GM12801 (cell line): Measurements from ENCODE around the gene SIRPB1.

ENCODE experiments used
- TF ChIP-seq, protein P1 (sequence below): IDR thresholded peaks from one replicate; pipeline ENCODE4 v1.5.1; 2011; ENCODE audit warnings: control low read depth; ENCODE audit not compliant: insufficient read length; ENCODE audit errors: extremely low read depth

The SIRPB1 gene

DNA sequence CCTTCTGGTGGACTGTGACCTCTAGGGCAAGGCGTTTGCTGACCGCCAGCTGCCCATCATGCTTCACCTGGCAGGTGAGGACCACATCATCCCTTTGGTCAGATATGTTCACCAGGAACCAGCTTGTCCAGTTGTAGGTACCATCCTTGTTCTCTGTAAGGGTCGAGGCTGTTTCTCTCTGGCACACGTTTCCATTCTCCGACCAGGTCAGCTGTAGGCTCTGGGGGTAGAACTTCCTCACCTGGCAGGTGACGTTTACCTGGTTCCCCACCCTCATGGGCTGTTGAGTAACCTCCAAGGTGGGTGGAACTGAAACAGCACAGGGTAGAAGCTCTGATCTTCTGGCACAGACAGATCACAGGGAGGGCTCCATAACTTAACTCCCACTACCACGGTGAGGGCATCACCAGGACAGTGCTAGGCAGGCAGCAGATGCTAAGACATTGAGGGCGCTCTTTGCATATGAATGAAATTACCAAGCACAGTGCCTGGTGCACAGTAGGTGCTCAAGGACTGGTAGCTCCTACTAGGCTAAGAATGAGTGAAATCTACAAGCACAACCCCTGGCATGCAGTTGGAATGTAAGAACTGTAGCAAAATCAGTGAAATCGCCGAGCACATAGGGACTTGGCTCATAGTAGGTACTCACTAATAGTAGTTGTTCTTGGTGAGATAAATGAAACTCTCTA lies 15.6 kb upstream of the SIRPB1 start:
- TF ChIP-seq, protein P1, sequence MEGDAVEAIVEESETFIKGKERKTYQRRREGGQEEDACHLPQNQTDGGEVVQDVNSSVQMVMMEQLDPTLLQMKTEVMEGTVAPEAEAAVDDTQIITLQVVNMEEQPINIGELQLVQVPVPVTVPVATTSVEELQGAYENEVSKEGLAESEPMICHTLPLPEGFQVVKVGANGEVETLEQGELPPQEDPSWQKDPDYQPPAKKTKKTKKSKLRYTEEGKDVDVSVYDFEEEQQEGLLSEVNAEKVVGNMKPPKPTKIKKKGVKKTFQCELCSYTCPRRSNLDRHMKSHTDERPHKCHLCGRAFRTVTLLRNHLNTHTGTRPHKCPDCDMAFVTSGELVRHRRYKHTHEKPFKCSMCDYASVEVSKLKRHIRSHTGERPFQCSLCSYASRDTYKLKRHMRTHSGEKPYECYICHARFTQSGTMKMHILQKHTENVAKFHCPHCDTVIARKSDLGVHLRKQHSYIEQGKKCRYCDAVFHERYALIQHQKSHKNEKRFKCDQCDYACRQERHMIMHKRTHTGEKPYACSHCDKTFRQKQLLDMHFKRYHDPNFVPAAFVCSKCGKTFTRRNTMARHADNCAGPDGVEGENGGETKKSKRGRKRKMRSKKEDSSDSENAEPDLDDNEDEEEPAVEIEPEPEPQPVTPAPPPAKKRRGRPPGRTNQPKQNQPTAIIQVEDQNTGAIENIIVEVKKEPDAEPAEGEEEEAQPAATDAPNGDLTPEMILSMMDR: no peak

DNA sequence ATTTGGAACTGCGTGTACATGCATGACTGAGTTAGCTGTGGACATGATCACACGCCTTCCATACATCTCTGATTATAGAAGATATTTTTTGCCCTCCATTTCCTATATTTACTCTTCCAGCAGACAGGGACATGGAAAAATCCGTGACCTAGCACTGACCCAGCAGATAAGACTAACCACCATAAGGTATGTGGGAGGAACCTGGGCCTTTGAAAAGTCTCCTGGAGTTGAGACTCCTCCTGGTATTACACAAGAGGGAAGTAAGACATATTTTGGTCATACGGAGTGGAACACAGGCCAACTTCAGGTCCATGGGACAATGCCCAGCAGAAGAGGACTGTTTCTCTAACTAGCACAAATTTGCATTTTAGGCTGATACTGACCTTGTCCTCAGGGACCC lies 13.7 kb upstream of the SIRPB1 start:
- TF ChIP-seq, protein P1: no peak

DNA sequence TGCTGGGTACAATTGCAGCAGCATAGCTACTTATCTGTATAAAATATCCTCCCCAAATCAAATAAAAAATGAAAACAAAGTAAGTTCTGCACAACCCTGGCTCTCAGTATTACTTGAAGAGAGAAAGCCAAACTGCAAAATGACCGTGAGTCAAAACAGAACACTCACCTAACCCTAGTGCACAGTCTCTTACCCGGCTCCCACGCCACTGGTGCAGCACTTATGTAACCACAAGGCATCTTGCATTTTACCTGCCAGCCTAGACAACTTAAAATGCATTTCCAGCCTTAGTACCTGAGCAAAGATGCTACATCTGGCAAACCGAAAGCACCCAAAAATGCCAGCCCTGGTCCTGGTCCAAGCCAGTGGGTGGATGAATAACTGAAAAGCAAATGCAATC lies 12.4 kb upstream of the SIRPB1 start:
- TF ChIP-seq, protein P1: no peak

DNA sequence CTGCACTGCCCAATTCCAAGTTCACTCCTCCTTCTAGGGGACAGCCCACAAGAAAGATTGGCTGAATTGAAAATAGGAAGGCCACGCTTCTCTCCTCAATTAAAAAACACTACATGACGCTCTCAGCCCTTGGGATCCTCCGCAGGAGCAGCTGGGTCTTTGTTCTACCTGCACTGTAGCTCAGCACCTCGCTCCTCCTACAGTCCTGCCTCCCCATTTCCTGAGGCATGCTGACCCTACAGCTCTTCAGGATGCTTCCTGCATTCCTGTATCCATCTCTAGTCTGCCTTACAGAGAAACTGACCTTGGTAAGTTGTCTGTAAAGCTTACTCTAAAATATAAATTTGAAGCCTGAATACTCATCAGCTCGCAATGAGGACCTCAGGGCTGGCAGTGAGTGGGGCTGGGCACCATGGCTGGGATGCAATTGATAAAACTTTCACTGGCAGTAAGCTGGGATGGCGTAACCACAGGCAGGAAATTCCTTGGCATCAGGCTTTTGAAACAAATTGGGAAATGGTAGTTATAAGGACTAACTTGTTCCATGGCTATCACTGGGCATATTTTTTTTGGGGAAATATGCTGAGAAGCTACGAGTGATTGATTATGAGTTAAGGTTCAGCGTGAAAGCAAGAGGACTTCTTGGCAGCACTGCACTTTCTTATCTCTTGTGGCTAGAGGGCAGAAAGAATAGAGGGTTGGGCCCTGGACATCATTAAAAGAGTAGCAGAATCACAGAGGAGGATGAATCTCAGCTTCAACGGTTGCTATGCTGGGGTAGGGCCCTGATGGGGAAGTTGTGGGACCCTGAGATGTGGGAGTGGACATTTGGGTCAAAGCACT lies 11.7 kb upstream of the SIRPB1 start:
- TF ChIP-seq, protein P1: no peak

DNA sequence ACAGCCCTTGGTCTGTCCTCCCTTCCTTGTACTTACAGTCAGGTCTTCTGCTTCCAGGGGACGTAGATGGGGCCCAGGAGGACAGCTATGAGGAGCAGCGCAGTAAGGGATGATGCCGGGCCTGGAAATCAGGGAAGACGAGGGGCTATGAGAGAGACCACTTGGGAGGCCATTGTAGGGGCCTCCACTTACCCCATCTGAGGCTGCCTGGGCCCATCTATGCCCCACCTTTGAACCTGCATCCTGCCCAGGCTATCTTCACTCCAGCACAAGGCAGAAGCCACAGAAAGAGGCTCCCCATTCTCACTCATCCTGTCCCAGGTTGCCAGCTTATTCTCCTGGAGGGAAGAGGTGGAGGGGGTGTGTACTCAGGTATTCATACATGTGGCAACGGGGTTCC lies 10.4 kb upstream of the SIRPB1 start:
- TF ChIP-seq, protein P1: no peak

DNA sequence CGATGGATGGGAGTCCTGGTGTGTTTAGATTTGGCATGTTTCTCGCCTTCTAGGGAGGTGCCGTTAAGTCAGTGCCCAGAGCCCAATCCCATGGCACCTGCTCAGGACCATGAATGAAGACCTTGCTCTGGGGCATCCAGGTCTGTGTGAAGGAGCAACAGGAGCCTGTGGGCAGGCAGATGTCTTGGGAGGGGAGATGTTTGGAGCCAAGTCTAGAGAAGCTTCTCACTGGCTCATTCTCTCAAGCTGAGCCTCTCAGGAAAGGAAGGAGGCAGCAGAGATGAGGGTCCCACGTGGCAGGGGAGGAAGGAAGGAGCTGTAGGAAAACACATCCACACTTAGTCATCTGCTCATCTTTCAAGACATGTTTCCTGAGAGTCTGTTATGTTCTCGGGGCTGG lies 9.5 kb upstream of the SIRPB1 start:
- TF ChIP-seq, protein P1: no peak

DNA sequence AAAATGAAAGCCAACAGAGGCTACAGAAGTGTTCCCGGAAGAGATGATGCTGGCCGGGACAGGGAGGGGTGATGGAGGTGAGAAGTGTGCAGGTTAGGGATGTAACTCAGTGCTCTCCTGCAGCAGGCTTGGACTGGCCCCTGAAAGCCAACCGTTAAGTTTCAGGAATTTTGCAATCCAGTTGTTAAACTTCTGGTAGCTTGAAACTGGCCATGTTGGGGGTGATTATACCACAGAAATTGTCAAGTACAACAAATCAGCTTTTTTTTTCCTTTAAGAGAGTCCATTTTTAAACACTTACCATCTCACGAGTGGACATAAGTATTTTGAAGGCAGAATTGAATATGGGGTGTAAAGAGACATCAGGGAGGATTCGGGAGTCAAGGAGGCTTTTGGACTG lies 8.8 kb upstream of the SIRPB1 start:
- TF ChIP-seq, protein P1: no peak
